Brain microvascular endothelial cell (primary cell): ENCODE data around the gene P2RY12.

Source experiments
- DNase-seq: peaks from one replicate; pipeline ENCODE4 v3.0.0-alpha.2; 2020
- H3K27ac ChIP-seq: fragments of 250-450 bp; sonication (Bioruptor Pico); 2 replicates; pipeline ENCODE4 v1.5.1; 2020; ENCODE audit warnings: mild to moderate bottlenecking, moderate library complexity
- H3K27me3 ChIP-seq: fragments of 250-450 bp; sonication (Bioruptor Pico); replicated peaks from 2 replicates; pipeline ENCODE4 v1.5.1; 2020; ENCODE audit warnings: mild to moderate bottlenecking
- H3K36me3 ChIP-seq: fragments of 250-450 bp; sonication (Bioruptor Pico); replicated peaks from 2 replicates; pipeline ENCODE4 v1.5.1; 2020; ENCODE audit warnings: mild to moderate bottlenecking
- H3K4me3 ChIP-seq: 2 replicates; pipeline ENCODE4 v1.5.1; 2011; ENCODE audit warnings: low read depth, mild to moderate bottlenecking, control low read depth, low read length, moderate library complexity
- in situ Hi-C: cut with HindIII; loops from 2 replicates; pipeline ENCODE4 v1.10.0; 2017; ENCODE audit warnings: low sequenced_read_pairs, low pct_ligation_motif_present
- TF ChIP-seq, protein P1 (sequence below): IDR thresholded peaks from 2 replicates; pipeline ENCODE4 v1.5.1; 2011; ENCODE audit warnings: low read depth, mild to moderate bottlenecking, moderate library complexity, low read length, control low read depth, inconsistent platforms; ENCODE audit errors: missing control alignments

The P2RY12 gene

DNA sequence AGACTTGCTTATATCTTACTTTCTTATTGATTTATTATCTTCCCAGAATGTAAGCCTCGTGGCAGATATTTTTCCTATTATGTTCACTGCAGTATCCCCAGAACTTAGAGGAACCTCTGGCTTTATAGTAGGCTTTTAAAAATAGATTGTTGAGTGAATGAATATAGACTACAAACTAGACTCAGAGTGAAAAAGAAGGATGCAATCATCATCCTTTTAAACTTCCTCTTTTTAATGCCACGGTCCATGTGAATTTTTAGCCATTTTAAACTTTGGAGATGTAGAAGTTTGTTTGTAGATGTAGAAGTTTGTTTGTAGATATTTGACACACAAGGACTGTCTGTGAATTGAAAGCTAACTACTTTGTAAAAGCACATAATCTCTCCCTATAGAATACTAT lies 7.2 kb upstream of the P2RY12 start:
- Histone ChIP-seq H3K27ac (no peak overlapping the region), H3K4me3 (no peak overlapping the region), H3K27me3 (no peaks in the 10 kb centered on the region), H3K36me3 (no peaks in the 10 kb centered on the region)
- no peak for DNase-seq
- TF ChIP-seq, protein P1, sequence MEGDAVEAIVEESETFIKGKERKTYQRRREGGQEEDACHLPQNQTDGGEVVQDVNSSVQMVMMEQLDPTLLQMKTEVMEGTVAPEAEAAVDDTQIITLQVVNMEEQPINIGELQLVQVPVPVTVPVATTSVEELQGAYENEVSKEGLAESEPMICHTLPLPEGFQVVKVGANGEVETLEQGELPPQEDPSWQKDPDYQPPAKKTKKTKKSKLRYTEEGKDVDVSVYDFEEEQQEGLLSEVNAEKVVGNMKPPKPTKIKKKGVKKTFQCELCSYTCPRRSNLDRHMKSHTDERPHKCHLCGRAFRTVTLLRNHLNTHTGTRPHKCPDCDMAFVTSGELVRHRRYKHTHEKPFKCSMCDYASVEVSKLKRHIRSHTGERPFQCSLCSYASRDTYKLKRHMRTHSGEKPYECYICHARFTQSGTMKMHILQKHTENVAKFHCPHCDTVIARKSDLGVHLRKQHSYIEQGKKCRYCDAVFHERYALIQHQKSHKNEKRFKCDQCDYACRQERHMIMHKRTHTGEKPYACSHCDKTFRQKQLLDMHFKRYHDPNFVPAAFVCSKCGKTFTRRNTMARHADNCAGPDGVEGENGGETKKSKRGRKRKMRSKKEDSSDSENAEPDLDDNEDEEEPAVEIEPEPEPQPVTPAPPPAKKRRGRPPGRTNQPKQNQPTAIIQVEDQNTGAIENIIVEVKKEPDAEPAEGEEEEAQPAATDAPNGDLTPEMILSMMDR: no peak
- in situ Hi-C loops: no loop called here

DNA sequence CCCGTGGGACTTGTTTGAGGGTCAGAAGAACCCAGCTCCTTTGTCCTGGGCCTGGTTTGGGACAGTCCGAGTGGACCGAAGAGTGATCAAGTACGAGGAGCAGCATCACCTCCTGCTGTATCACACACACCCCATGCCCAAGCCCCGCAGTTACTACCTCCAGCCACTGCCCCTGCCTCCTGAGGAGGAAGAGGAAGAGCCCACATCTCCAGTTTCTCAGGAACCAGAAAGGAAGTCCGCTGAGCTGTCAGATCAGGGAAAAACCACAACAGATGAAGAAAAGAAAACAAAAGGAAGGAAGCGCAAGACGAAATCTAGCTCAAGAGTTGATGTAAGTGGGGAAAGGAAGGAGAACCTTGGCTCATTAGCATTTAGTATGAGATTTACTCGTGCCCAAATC lies 3.3 kb upstream of the P2RY12 start:
- Histone ChIP-seq H3K36me3 (no peaks in the 10 kb centered on the region), H3K4me3 (no peak overlapping the region), H3K27me3 (no peaks in the 10 kb centered on the region), H3K27ac (no peak overlapping the region)
- TF ChIP-seq, protein P1: no peak
- in situ Hi-C loops: no loop called here
- DNase-seq: no peak

DNA sequence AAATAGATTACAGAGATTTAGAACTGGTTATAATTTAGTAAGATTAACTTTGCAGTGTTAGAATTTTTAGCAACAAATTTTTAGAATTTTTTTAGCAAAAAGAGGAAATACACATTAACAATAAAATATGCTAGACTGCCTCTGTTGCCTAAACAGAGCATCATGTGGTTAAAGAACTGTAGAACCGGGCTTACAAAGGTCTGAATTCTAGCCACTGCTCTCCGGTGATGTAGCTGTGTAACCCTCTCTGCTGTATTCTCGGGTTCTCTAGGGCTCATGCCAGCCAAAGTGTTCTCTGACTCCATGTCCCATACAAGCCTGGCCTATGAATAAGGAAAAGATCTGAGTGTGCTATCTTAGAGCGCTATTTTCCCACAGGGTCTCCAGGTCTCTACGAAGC lies 2.9 kb upstream of the P2RY12 start:
- Histone ChIP-seq H3K27me3 (no peaks in the 10 kb centered on the region), H3K4me3 (no peak overlapping the region), H3K36me3 (no peaks in the 10 kb centered on the region), H3K27ac (no peak overlapping the region)
- TF ChIP-seq, protein P1: no peak
- in situ Hi-C loops: no loop called here
- DNase-seq: no peak

DNA sequence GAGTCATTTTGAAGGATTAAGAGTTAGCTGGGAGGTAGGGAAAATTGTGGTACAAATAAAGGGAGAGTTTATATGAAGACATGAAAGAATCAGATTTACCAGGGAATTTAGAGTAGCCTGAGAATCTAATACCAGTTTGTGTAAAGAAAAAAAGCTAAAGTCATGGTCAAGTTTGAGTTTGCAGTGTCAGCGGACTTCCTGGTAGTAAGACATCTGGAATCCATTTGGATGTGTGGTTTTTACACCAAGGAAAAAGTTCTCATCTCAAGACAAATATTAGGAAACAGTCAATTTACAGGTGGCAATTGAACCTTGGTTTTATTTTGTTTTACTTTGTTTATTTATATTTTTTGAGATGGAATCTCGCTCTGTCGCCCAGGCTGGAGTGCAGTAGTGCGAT lies 1.5 kb upstream of the P2RY12 start:
- TF ChIP-seq, protein P1: no peak
- no peak for DNase-seq
- no peaks in the 10 kb centered on the region for H3K27me3 ChIP-seq
- no peak overlapping the region for H3K27ac ChIP-seq
- H3K36me3 ChIP-seq: no peaks in the 10 kb centered on the region
- H3K4me3 ChIP-seq: no peak overlapping the region
- in situ Hi-C loops: no loop called here

DNA sequence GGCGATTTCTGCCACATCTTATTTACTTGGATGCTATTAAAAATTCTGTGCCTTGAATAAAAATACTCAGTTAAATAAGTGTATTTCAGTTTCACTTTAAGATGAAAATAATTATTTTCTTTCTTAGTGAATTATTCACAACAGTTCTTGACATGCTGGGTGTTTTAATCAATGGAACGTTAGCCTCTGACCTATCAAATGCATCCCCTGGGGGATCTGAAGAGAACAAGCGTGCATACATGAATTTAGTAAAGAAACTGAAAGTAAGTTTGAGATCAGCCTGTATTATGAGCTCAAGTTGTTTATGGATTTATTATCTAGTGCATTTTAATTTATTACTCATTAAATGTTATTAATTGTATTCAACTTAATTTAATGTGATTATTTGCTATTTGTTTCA lies 597 bp downstream of the P2RY12 start:
- DNase-seq: no peak
- H3K27ac ChIP-seq: no peak overlapping the region
- H3K36me3 ChIP-seq: no peaks in the 10 kb centered on the region
- H3K4me3 ChIP-seq: no peak overlapping the region
- in situ Hi-C loops: no loop called here
- TF ChIP-seq, protein P1: no peak
- H3K27me3 ChIP-seq: no peaks in the 10 kb centered on the region

DNA sequence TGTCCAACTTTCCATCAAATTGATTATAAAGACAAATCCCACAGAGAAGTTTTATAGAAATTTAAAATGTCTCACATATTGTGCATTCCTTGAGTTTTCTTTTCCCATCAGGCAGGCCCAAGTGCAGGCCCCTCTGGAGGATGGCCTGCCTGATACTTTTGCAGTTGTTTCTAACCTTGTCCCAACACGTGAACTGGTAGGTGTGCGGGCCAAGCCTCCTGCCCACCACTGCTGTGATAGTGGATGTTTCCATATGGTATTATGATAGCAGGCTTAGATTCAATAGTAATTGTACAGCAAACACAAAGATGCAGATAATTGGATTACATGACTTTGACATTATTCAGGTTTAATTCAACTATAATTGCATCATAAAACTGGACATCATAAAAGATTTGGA lies 1.4 kb downstream of the P2RY12 start:
- in situ Hi-C loops: no loop called here
- DNase-seq: no peak
- H3K27ac ChIP-seq: no peak overlapping the region
- H3K4me3 ChIP-seq: no peak overlapping the region
- TF ChIP-seq, protein P1: no peak
- H3K27me3 ChIP-seq: no peaks in the 10 kb centered on the region
- no peaks in the 10 kb centered on the region for H3K36me3 ChIP-seq
